Small intestine (tissue), 4 donors: ENCODE measurements around the gene KRT9. TPM values are rescaled to one million over a fixed set of nuclear protein-coding genes. Genes with fewer than 3 reads are reported as not detected.

Experiments
- polyA plus RNA-seq, 4 donors: library from polyadenylated mRNA; stranded (reverse) in 3 of 4; unstranded in 1 of 4; fragments of 200-250 nt in 3 of 4; fragments of 120-200 nt in 1 of 4; gene quantifications; one replicate each; pipeline versions ENCODE4 v1.2.1 to v1.2.3, GENCODE V29; 2013
- donor health status: healthy with polysubstance abuse.
- donor health status: Bipolar disorder and iron deficiency.
- donor health status: healthy.

Gene KRT9
- polyA plus RNA-seq, 4 donors, result 0.15 TPM; not detected in 3

Other genes starting within 250 kb of the KRT9 start
- not detected for gene KRT33A, start 221.2 kb downstream of the KRT9 start, polyA plus RNA-seq
- not detected for gene KRT33B, start 202.2 kb downstream of the KRT9 start, polyA plus RNA-seq
- not detected for gene KRT34, start 189.8 kb downstream of the KRT9 start, polyA plus RNA-seq
- gene KRT31, start 174.5 kb downstream of the KRT9 start, polyA plus RNA-seq, result not detected
- not detected for gene KRT37, start 147.5 kb downstream of the KRT9 start, polyA plus RNA-seq
- not detected for gene KRT38, start 131.1 kb downstream of the KRT9 start, polyA plus RNA-seq
- gene KRT32, start 104.7 kb downstream of the KRT9 start, polyA plus RNA-seq, result not detected
- not detected for gene KRT35, start 90.9 kb downstream of the KRT9 start, polyA plus RNA-seq
- under 1 TPM in 1 of 4 donors, not detected in 3; 0.04 TPM for gene KRT36, start 82.1 kb downstream of the KRT9 start, polyA plus RNA-seq
- 10 to 100 TPM in 3 of 4 donors, under 1 TPM in 1; 0.37 to 37.6 (median 18.2) TPM for gene KRT13, start 66.4 kb downstream of the KRT9 start, polyA plus RNA-seq
- 10 to 100 TPM in 2 of 4 donors, 1 to 10 TPM in 1, under 1 TPM in 1; 0.62 to 18.9 (median 6.6) TPM for gene KRT15, start 53.2 kb downstream of the KRT9 start, polyA plus RNA-seq
- gene KRT19, start 43.8 kb downstream of the KRT9 start, polyA plus RNA-seq, result 1,000 to 10,000 TPM in 3 of 4 donors, 10 to 100 TPM in 1; 83.2 to 1,607 (median 1,272) TPM
- 1 to 10 TPM in 2 of 4 donors, under 1 TPM in 1, not detected in 1; 0.33 to 2.2 (median 1.1) TPM for gene KRT14, start 14.8 kb upstream of the KRT9 start, polyA plus RNA-seq
- under 1 TPM in 1 of 4 donors, not detected in 3; 0.25 TPM for gene KRT16, start 40.7 kb upstream of the KRT9 start, polyA plus RNA-seq
- gene KRT17, start 52.5 kb upstream of the KRT9 start, polyA plus RNA-seq, result 1 to 10 TPM in 2 of 4 donors, under 1 TPM in 1, not detected in 1; 0.65 to 2.4 (median 1.8) TPM
- 100 to 1,000 TPM; 328 to 770 (median 618) TPM for gene EIF1, start 116.8 kb upstream of the KRT9 start, polyA plus RNA-seq
- gene GAST, start 140.3 kb upstream of the KRT9 start, polyA plus RNA-seq, result 1 to 10 TPM in 1 of 4 donors, not detected in 3; 1.9 TPM
- under 1 TPM; 0.21 to 0.40 (median 0.25) TPM for gene HAP1, start 162.6 kb upstream of the KRT9 start, polyA plus RNA-seq
- gene JUP, start 214.7 kb upstream of the KRT9 start, polyA plus RNA-seq, result 100 to 1,000 TPM; 122 to 316 (median 270) TPM
- gene P3H4, start 239.9 kb upstream of the KRT9 start, polyA plus RNA-seq, result 10 to 100 TPM in 2 of 4 donors, 1 to 10 TPM in 2; 6.5 to 19.1 (median 11.2) TPM
- gene FKBP10, start 240.9 kb upstream of the KRT9 start, polyA plus RNA-seq, result 10 to 100 TPM in 2 of 4 donors, 1 to 10 TPM in 1, under 1 TPM in 1; 0.67 to 39.7 (median 8.7) TPM